GM19397 (cell line): ENCODE data around the gene OR6C76.
"Not testable (repeated sequence)": the region's sequence is repeated elsewhere in the genome, so short reads cannot be mapped to it uniquely, and the experiment has no call there.

Experiments used
- ATAC-seq: cut with Tn5 transposase; IDR thresholded peaks from one replicate; pipeline ENCODE4 v1.9.1; 2021; ENCODE audit warnings: mild to moderate bottlenecking, moderate library complexity; ENCODE audit not compliant: unreplicated experiment

Gene OR6C76

GRCh38 chr12:55425954-55426353 is at the start of gene OR6C76:
TSS of gene OR6C76 (plus strand) at chr12:55426254. CDS start at chr12:55426254, 0 bp downstream.
- ATAC-seq: no peak

GRCh38 chr12:55385891-55386290 is 40.2 kb upstream of the OR6C76 start:
- ATAC-seq: no peak

DNA sequence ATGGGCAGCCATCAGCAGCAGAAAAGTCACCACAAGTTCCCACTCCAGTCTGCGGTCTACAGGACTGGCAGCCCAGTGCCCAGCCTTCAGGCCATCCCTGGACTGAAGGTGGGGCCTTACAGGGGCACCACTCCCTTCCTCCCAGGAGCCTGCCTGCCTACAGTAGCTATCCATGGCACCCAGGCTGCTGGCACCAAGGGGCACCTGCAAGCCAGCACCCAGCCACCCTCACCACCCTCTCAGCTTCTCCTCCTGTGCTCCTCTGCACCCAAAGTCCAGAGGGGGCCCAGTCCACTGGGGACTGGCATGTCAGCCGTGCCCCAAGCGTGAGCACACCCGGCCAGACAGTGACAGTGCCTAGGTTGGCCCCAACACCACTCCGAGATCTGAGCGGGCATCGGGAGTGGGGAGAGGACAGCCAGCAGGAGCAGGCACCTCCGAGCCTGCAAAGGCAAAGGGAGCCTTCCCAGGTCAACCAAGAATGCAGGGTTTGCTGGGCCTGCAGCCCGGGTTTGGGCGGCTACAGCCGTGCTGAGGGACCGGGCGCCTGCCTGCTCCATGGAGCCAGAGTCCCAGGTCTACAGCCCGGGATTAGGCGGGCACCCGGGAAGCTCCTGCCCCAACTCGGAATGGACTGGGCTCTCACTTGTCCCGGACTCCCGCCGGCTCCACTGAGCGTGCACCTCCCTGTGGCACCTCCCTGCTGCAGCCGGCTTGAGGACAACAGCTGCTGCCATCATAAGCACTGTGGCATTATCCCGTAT is 33.8 kb upstream of the OR6C76 start:
- ATAC-seq: no peak

GRCh38 chr12:55396326-55396725 is 29.7 kb upstream of the OR6C76 start:
- no peak for ATAC-seq

DNA sequence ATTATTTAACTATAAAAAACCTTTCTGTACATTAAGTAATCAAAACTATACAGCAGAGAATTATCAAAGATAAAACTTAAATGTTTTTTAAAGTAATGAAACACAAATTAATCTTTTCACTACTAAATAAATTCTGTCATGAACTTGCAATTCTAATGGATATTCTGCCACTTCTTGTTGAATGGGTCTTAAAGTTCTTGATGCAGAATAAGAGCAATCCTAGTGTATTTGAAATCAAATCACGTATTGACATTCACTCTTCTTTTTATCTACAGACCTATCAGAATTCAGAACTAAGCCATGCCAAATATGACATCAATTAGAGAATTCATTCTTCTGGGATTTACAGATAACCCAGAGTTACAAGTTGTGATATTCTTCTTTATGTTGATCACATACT is 25.8 kb upstream of the OR6C76 start, which contains the start of gene OR6C65:
Gene OR6C65 (plus strand): TSS at position 301 of the 400 bp plus-strand sequence. CDS start 0 bp downstream, at position 301.
- ATAC-seq: no peak

- ATAC-seq: no peak
Measured at GRCh38 chr12:55407866-55408265, 18.2 kb upstream of the OR6C76 start.

DNA sequence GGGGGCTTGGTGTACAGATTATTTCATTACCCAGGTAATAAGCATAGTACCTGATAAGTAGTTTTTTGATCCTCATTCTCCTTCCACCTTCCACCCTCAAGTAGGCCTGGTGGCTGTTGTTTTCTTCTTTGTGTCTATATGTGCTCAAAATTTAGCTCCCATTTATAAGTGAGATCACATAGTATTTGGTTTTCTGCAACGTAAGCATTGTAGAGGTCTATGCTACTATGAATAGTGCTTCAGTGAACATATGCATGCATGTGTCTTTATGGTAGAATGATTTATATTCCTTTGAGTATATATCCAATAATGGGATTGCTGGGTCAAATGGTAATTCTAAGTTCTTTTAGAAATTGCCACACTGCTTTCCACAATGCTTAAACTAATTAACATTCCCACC is 16.9 kb upstream of the OR6C76 start:
- not testable (repeated sequence) for ATAC-seq

- not testable (repeated sequence) for ATAC-seq
Measured at GRCh38 chr12:55412138-55412537, 13.9 kb upstream of the OR6C76 start.

- ATAC-seq: not testable (repeated sequence)
Measured at GRCh38 chr12:55413498-55414388, 12.3 kb upstream of the OR6C76 start.

- ATAC-seq: not testable (repeated sequence)
Measured at GRCh38 chr12:55414396-55414823, 11.6 kb upstream of the OR6C76 start.

DNA sequence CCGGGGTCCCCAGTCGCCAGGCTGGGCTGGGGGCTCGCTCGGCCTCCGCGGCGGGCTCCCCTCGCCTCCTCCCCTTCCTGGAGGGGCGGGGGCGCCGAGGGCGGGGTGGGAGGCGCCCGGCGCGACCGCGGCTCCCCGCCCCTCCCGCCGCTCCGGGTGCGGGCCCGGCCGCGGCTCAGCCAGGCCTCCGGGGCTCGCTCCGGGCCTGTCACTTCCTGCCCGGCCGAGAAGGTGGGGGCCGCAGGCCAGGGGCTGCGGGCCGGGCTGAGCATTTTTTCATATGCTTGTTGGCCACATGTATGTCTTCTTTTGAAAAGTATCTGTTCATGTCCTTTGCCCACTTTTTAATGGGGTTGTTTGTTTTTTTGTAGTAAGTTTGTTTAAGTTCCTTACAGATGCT is 11.2 kb upstream of the OR6C76 start:
- not testable (repeated sequence) for ATAC-seq

GRCh38 chr12:55416961-55417360 is 9.1 kb upstream of the OR6C76 start:
- ATAC-seq: no peak

- no peak for ATAC-seq
Measured at GRCh38 chr12:55420307-55420962, 5.6 kb upstream of the OR6C76 start.

DNA sequence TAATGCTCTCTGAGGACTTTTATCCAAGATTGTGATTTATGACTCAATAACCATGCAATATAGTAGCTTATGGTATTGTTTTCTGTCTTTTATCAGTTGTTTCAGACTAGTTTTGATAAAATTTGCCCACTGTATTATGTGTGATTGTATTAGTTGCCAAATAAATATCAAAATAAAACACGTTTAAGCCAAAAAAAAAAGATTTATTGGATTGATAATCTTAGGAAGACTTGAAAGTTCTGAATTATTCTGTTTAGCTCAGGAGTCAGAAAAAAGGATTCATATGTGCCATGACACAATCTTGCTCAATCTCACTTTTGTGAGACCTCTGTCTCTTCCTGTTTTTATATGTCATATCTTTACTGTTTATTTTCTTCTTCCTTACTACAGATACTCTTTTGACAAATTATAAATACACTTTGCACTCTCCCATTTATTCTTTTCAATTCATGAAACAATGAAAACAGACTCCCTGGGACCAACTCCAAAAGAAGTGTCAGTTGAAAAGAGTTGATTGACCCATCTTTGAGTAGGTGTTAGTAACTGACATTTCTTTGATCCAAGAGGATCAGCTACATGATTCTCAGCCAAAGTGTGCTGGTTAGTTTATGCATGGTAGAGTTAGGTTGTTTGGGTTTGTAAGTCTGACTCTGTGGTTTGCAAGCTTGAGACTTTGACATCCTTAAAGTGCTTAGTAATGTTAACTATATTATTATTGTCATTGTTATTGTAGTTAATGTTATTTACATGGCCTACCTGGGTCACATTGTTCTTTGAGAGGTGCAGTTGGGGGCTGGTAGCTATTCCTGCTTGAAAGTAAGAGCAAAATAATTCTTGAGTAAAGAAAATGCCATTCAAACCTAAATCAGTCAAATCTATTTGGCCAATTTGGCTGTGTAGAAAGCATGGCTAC is 2.5 kb downstream of the OR6C76 start:
- no peak for ATAC-seq

DNA sequence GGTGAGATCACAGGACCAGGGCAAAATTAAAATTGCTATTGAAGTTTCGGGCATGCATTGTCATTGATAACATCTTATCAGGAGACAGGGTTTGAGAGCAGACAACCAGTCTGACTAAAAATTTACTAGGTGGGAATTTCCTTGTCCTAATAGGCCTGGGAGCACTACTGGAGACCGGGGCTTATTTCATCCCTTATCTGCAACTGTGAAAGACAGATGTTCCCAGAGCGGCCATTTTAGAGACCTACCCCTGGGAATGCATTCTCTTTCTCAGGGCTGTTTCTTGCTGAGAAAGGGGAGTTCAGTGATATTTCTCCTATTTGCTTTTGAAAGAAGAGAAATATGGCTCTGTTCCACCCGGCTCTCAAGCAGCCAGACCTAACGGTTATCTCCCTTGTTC is 15.2 kb downstream of the OR6C76 start:
- ATAC-seq: not testable (repeated sequence)

DNA sequence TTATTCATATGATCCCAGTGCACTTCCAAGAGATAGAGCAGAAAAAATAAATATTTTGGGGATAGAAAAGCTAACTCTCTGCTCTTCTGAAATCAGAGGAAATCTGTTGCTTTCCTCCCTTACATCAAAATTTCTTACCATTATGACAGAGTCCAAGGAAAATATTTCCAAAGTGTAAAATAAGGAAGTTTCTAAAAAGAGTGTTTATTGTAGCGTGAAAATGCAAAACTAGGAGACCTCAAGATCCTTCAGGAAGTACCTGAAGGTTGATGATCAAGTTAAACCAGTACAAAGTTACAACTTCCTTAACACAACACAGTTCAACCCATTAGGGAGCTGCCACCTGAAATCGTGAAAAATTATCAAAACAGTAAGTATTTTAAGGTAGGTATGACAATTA is 17.7 kb downstream of the OR6C76 start, which contains the start of gene OR6C2:
Gene OR6C2 (plus strand): TSS at position 301 of the 400 bp plus-strand sequence. CDS start 8,138 bp downstream, outside the sequence.
- no peak for ATAC-seq

DNA sequence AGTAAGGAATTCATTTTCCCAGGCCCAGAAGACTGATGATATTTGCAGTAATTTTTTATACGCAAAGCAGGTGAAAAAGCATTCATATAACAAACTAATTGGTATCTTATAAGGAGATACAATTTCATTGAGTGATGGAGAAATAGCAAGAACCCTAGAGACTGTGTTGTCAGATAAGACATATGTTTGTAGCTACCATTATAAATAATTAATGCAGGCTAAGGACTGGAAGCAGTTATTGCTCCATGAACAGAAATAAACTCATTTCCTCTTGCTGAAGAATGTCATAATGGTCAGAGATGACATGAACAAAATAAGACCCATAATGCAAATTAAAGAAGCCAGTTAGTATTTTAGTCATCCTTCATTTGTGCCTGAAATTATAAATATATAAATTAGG is 19.3 kb downstream of the OR6C76 start:
- no peak for ATAC-seq

- ATAC-seq: no peak
Measured at GRCh38 chr12:55446326-55446725, 20.3 kb downstream of the OR6C76 start.

- ATAC-seq: no peak
Measured at GRCh38 chr12:55448825-55449224, 22.8 kb downstream of the OR6C76 start.

- not testable (repeated sequence) for ATAC-seq
Measured at GRCh38 chr12:55464926-55465325, 38.9 kb downstream of the OR6C76 start.
